SK-N-SH (cell line): ENCODE measurements around the gene CIITA. TPM values are rescaled to one million over a fixed set of nuclear protein-coding genes. Genes with fewer than 3 reads are reported as not detected.

ENCODE experiments used
- CTCF ChIA-PET: fragments of 300-600, 350-600 bp; formaldehyde crosslinking; extraction: SDS; loops from one replicate; lab custom pipeline; 2021; lab: Yijun Ruan, JAX
- POLR2A ChIA-PET: fragments of 350-600 bp; sonication (Branson Sonifier 250); formaldehyde crosslinking; extraction: SDS; loops from one replicate; lab custom pipeline; 2020; ENCODE audit warnings: antibody characterized with exemption, inconsistent platforms; lab: Yijun Ruan, JAX
- DNase-seq: peaks from one replicate; pipeline ENCODE4 v3.0.0; 2012
- H2AFZ ChIP-seq: fragments of 200-600 bp; sonication (generic); 2 replicates; pipeline ENCODE4 v1.8.1; 2016; ENCODE audit warnings: antibody characterized with exemption, mild to moderate bottlenecking, low read depth
- H3F3A ChIP-seq: fragments of 200-600 bp; sonication (generic); replicated peaks from 2 replicates; pipeline ENCODE3; 2016; ENCODE audit warnings: antibody characterized with exemption, mild to moderate bottlenecking; ENCODE audit not compliant: insufficient read depth
- H3K27ac ChIP-seq, 2 experiments: fragments of 200-500 bp in 1 of 2; fragments of 200-600 bp in 1 of 2; sonication (Bioruptor generic) in 1 of 2; sonication (generic), shearing (Covaris generic) in 1 of 2; 2 replicates each; pipeline versions ENCODE4 v1.5.1 to v1.6.1; 2014 to 2016; ENCODE audit warnings: low read depth in 2 of 2, inconsistent platforms in 1 of 2, low read length in 1 of 2, mild to moderate bottlenecking in 1 of 2, mixed read lengths in 1 of 2
- H3K27me3 ChIP-seq: fragments of 200-600 bp; sonication (generic), shearing (Covaris generic); 2 replicates; pipeline ENCODE4 v1.6.1; 2016; ENCODE audit warnings: mixed run types; ENCODE audit not compliant: insufficient read depth
- H3K36me3 ChIP-seq, 2 experiments: fragments of 200-500 bp in 1 of 2; fragments of 200-600 bp in 1 of 2; sonication (Bioruptor generic) in 1 of 2; sonication (generic) in 1 of 2; replicated peaks in 1 of 2; 2 replicates each; pipeline versions ENCODE3 to v1.5.1; 2014 to 2016; ENCODE audit warnings: low read length in 1 of 2, mild to moderate bottlenecking in 1 of 2; ENCODE audit not compliant: insufficient read depth in 2 of 2, control insufficient read depth in 1 of 2
- H3K4me1 ChIP-seq, 2 experiments: fragments of 200-500 bp in 1 of 2; fragments of 200-600 bp in 1 of 2; sonication (Bioruptor generic) in 1 of 2; sonication (generic), shearing (Covaris generic) in 1 of 2; 2 replicates each; pipeline versions ENCODE4 v1.5.1 to v1.6.1; 2014 to 2016; ENCODE audit warnings: low read depth in 1 of 2, low read length in 1 of 2, mixed run types in 1 of 2; ENCODE audit not compliant: insufficient read depth in 2 of 2, control insufficient read depth in 1 of 2
- H3K4me2 ChIP-seq: fragments of 200-600 bp; sonication (generic), shearing (Covaris generic); 2 replicates; pipeline ENCODE4 v1.6.1; 2017; ENCODE audit warnings: mixed run types
- H3K4me3 ChIP-seq, 2 experiments: fragments of 200-500 bp in 1 of 2; fragments of 200-600 bp in 1 of 2; sonication (Bioruptor generic) in 1 of 2; sonication (generic), shearing (Covaris generic) in 1 of 2; 2 replicates each; pipeline versions ENCODE4 v1.5.1 to v1.8.1; 2014 to 2016; ENCODE audit warnings: low read depth in 2 of 2, inconsistent platforms in 1 of 2, low read length in 1 of 2, mild to moderate bottlenecking in 1 of 2, mixed read lengths in 1 of 2, moderate library complexity in 1 of 2
- H3K79me2 ChIP-seq: fragments of 200-600 bp; sonication (generic); 2 replicates; pipeline ENCODE4 v1.8.1; 2017; ENCODE audit warnings: mild to moderate bottlenecking; ENCODE audit not compliant: insufficient read depth
- H3K9ac ChIP-seq: fragments of 200-600 bp; sonication (generic); 2 replicates; pipeline ENCODE4 v1.6.1; 2017; ENCODE audit warnings: mixed run types
- H3K9me2 ChIP-seq: fragments of 200-600 bp; sonication (generic); 2 replicates; pipeline ENCODE4 v1.6.1; 2017; ENCODE audit warnings: mixed run types
- H3K9me3 ChIP-seq: fragments of 200-600 bp; sonication (generic); 2 replicates; pipeline ENCODE4 v1.6.1; 2017; ENCODE audit warnings: mixed run types, mild to moderate bottlenecking, moderate library complexity
- H4K20me1 ChIP-seq: fragments of 200-600 bp; sonication (generic); 2 replicates; pipeline ENCODE4 v1.6.1; 2017; ENCODE audit warnings: mild to moderate bottlenecking, mixed run types; ENCODE audit not compliant: insufficient read depth
- CTCF ChIP-seq: fragments of 200-600 bp; sonication (generic); IDR thresholded peaks from 2 replicates; pipeline ENCODE4 v1.6.1; 2017; ENCODE audit warnings: antibody characterized with exemption, mild to moderate bottlenecking, moderate library complexity
- EP300 ChIP-seq, 2 experiments: IDR thresholded peaks; 2 replicates each; pipeline versions ENCODE4 v1.4.0 to v1.6.1; 2012; ENCODE audit warnings: borderline replicate concordance in 1 of 2, low read depth in 1 of 2, low read length in 1 of 2
- FOSL2 ChIP-seq: IDR thresholded peaks from 2 replicates; pipeline ENCODE4 v1.4.0; 2012; ENCODE audit warnings: low read depth, mild to moderate bottlenecking, moderate library complexity, borderline replicate concordance
- GATA2 ChIP-seq: sonication (generic); formaldehyde crosslinking; IDR thresholded peaks from 2 replicates; pipeline ENCODE4 v1.5.0; 2020; ENCODE audit warnings: mild to moderate bottlenecking, missing genetic modification reagents
- IRF3 ChIP-seq: fragments of 150-350 bp; IDR thresholded peaks from 2 replicates; pipeline ENCODE4 v1.6.1; 2016; ENCODE audit warnings: mild to moderate bottlenecking, low read depth, low read length
- JUND ChIP-seq: IDR thresholded peaks from 2 replicates; pipeline ENCODE4 v1.4.0; 2012
- MAX ChIP-seq: IDR thresholded peaks from 2 replicates; pipeline ENCODE4 v1.4.0; 2012; ENCODE audit warnings: low read depth
- MEF2A ChIP-seq: IDR thresholded peaks from 2 replicates; pipeline ENCODE4 v1.4.0; 2012; ENCODE audit warnings: low read depth, borderline replicate concordance
- NRF1 ChIP-seq: IDR thresholded peaks from 2 replicates; pipeline ENCODE4 v1.6.1; 2012; ENCODE audit warnings: low read depth, mild to moderate bottlenecking, low read length
- PBX3 ChIP-seq: IDR thresholded peaks from 2 replicates; pipeline ENCODE4; 2012
- REST ChIP-seq: IDR thresholded peaks from 2 replicates; pipeline ENCODE4 v1.6.1; 2012; ENCODE audit warnings: mild to moderate bottlenecking, low read depth, low read length, moderate library complexity
- RFX5 ChIP-seq: IDR thresholded peaks from 2 replicates; pipeline ENCODE4 v1.6.1; 2012; ENCODE audit warnings: mild to moderate bottlenecking, improper control_type of control experiment, low read length
- RXRA ChIP-seq: IDR thresholded peaks from 2 replicates; pipeline ENCODE4 v1.4.0; 2012; ENCODE audit warnings: low read depth, mild to moderate bottlenecking, borderline replicate concordance
- SIN3A ChIP-seq: IDR thresholded peaks from 2 replicates; pipeline ENCODE4 v1.6.1; 2012; ENCODE audit warnings: low read depth, mild to moderate bottlenecking, low read length, moderate library complexity, borderline replicate concordance
- SMC3 ChIP-seq: IDR thresholded peaks from 2 replicates; pipeline ENCODE4 v1.6.1; 2012; ENCODE audit warnings: low read depth, low read length, improper control_type of control experiment
- TAF1 ChIP-seq: IDR thresholded peaks from 2 replicates; pipeline ENCODE4 v1.6.1; 2012; ENCODE audit warnings: low read depth, mild to moderate bottlenecking, low read length, moderate library complexity, borderline replicate concordance
- TCF12 ChIP-seq: IDR thresholded peaks from 2 replicates; pipeline ENCODE4 v1.4.0; 2012
- USF1 ChIP-seq: IDR thresholded peaks from 2 replicates; pipeline ENCODE4 v1.4.0; 2012; ENCODE audit warnings: low read depth, borderline replicate concordance
- YY1 ChIP-seq: IDR thresholded peaks from 2 replicates; pipeline ENCODE4 v1.4.0; 2012; ENCODE audit warnings: low read depth, mild to moderate bottlenecking
- ZBTB33 ChIP-seq: IDR thresholded peaks from 2 replicates; pipeline ENCODE4 v1.4.0; 2012; ENCODE audit warnings: low read depth, borderline replicate concordance
- WGBS: methylation state at CpG from one replicate; pipeline ENCODE4 v1.1.6; 2017; ENCODE audit warnings: low lambda C conversion rate; 5-methylcytosine and 5-hydroxymethylcytosine counted together
- polyA plus RNA-seq, 3 experiments: library from polyadenylated mRNA; depleted of rRNA; stranded (reverse); fragments of >200 nt; gene quantifications; 2 replicates each; pipeline ENCODE4 v1.2.3, GENCODE V29; 2012

The CIITA gene
- polyA plus RNA-seq, 1 of the 3 experiments (the other 2 are of a cell fraction) = 0.23 TPM

- H3F3A ChIP-seq = no peaks in the 10 kb centered on the region
- no peaks in the 10 kb centered on the region for H3K27me3 ChIP-seq
- H3K9ac ChIP-seq = no peak overlapping the region
- no peaks in the 10 kb centered on the region for H4K20me1 ChIP-seq
- no peak for DNase-seq
- H3K4me1 ChIP-seq = peaks cover 0 to 11% of the 10 kb centered on the region in 2 experiments; a peak in 2 of 4 replicates
- no peaks in the 10 kb centered on the region for H3K79me2 ChIP-seq
- TF ChIP-seq NRF1 (no peak), FOSL2 (no peak), PBX3 (no peak), TAF1 (no peak), SIN3A (no peak), RFX5 (no peak), EP300 (IDR thresholded peaks at IDR 0.05; ENCODE audit: borderline replicate concordance in 1 of 2, low read depth in 1 of 2, low read length in 1 of 2) (no peak), TCF12 (no peak), GATA2 (CRISPR knock-in tag) (no peak), MEF2A (no peak), SMC3 (no peak), RXRA (no peak), YY1 (no peak), JUND (no peak), CTCF (no peak), REST (no peak), IRF3 (no peak), USF1 (no peak), ZBTB33 (no peak), MAX (no peak)
- WGBS = 94% methylated on average over 3 of the region's 3 CpGs
- ChIA-PET POLR2A (no interaction called here), CTCF (interaction anchor here (0.7 to 2.2 kb wide), 2 partner anchors 148 to 275 kb away, joined by 3 to 16 read pairs; partner anchors contain the start of gene SOCS1)
- no peak overlapping the region for H2AFZ ChIP-seq
- H3K4me3 ChIP-seq = no peak overlapping the region
- no peaks in the 10 kb centered on the region for H3K9me3 ChIP-seq
- H3K36me3 ChIP-seq = peaks cover 20 to 37% of the 10 kb centered on the region in 2 experiments
- H3K9me2 ChIP-seq = no peaks in the 10 kb centered on the region
- H3K27ac ChIP-seq = peak overlapping the region in 1 of 2 experiments; percentile 7; a peak in 1 of 4 replicates
- H3K4me2 ChIP-seq = no peak overlapping the region
Observed at GRCh38 chr16:10980813-10981212, 103.8 kb downstream of the CIITA start.
